Stimulated activated naive CD4-positive, alpha-beta T cell (primary cell): ENCODE results near the gene TENM3.

Experiments
- DNase-seq, 6 experiments: peaks; one replicate each; lab custom pipeline; 2025; lab: John Stamatoyannopoulos, UW

TENM3 gene

DNA sequence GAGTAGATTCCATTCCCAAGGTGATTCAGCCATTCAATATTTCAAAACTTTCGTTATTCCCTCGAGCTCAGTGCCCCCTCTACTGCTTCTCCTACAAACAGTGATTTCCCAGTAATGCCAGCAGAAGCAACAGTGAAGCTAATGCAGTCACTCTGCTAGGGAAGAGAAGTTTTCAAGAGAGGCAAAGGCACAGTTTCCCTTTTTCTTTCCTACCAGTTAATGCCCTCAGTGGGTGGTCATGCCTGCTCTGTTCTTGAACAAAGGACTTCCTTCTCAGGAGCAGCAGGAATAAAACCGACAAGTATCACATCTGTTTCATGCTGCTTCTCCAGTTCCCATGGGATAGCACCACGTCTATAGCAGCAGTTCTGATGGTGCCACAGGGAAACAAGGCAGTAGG, 317.2 kb downstream of the TENM3 start:
- no peak for DNase-seq

DNA sequence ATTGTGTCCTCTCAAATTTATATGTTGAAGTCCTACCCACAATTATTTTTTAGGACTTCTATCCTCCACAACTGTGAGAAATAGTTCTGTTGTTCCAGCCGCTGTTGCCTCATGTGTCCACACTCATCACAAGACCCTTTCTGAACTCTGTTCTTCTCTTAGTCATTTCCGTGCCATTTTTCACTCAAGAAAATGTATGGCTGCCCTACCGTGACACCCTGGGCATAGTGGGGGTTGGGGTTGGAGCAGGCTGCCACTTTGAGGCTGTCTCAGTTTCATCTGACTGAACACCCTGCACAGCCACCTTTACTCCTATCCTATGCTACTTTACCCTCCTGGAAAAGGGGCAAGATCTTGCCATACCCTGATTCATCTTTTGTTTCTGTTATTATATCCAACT, 319.1 kb downstream of the TENM3 start:
- no peak for DNase-seq

DNA sequence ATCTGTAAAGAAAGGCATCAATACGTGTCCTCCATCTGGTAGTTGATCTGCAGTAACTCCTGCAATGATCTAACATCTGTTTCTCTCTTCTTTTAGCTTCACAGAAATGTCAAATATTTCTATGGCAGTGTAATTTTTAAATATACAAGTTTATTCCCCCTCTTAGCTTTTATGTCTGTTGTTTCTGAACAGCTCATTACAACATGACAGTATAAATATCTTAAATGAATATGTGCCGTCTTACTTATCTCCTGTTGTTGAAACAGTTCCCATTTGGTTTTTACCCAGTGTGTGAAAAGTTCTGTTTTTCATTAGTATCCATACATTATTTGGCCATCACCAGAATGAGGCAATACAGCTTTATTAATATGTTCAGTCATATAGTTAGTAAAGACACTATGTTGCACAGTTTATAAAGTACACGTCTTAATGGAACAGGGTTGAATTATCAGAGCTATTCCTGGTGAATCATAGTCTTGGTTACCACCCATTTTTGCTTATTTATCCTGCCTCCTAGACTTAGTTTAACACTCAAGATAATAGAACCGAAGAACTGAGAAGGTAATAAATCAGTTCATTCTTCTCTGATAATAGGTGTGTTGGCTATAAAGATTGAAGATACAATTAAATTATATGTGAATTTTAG, 321.6 kb downstream of the TENM3 start:
- DNase-seq = no peak

DNA sequence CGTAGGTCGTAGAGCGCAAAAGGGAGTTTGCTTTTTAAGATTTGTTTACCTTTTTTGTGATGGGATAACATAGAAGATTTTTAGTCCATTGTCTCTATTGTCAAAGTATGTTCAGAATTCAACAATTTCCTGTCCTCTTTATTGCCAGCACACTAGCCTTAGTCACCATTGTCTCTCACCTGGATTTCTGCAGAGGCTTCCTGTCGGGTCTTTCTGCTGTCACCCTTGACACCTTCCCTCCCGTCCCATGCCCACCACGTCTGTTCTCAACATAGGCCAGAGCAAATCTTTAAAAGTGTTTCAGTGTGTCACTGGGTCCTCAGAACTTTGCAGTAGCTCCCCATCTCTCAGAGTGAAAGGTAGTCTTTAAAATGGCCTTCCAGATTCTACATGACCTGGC, 323.9 kb downstream of the TENM3 start:
- no peak for DNase-seq

DNA sequence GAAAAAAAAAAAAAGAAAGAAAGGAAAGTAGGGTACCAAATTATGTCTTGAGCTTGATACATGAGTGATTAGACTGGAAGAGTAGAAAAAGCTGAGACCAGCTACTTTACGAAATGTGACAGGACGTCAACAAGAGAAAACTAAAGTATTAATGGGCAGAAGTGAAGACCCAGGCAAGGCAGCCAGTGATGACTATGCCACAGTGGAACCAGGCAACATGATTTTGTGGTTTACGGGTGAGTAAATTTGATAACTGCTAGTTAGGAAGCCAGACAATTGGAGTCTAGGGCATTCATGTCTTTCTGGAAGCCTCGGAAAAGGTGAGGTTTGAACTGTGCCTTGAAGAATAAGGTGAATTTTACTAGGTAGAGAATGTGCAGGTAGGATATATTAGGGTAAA, 326.4 kb downstream of the TENM3 start:
- no peak for DNase-seq

DNA sequence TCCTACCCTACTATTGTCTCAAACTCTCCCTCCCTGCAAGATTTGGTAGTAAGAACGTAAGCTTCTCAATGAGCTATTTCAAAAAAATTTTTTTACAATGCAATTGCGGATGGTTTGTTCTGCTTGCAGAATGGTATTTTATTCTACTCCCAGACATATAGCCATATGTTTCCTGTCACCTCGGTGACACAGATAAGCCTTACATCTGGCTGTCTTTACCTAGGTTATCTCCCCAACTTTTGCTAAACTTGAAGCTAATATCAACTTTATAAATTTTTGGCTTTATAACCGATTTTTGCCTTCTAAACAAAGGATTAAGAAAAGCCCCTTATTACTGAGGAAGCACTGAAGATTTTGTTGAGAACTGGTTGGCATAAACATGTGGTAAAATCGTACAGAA, 331.5 kb downstream of the TENM3 start:
- no peak for DNase-seq

DNA sequence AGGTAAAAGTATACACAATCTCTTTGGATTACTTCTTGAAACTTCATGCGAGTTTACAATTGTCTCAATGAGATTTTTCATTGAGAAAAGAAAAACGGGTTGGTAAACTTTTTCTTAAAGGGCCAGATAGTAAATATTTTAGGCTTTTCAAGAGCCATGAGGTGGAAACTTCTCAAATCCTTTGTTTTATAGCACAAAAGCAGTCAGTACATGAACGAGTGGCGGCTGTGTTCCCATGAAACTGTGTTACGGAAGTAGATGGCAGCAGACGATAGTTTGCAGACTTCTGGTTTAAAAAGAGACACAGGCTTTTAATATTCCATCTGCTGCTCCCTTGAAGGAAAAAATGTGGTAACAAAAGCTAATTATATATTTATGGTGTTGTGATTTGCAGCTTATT, 332.0 kb downstream of the TENM3 start:
- no peak for DNase-seq

DNA sequence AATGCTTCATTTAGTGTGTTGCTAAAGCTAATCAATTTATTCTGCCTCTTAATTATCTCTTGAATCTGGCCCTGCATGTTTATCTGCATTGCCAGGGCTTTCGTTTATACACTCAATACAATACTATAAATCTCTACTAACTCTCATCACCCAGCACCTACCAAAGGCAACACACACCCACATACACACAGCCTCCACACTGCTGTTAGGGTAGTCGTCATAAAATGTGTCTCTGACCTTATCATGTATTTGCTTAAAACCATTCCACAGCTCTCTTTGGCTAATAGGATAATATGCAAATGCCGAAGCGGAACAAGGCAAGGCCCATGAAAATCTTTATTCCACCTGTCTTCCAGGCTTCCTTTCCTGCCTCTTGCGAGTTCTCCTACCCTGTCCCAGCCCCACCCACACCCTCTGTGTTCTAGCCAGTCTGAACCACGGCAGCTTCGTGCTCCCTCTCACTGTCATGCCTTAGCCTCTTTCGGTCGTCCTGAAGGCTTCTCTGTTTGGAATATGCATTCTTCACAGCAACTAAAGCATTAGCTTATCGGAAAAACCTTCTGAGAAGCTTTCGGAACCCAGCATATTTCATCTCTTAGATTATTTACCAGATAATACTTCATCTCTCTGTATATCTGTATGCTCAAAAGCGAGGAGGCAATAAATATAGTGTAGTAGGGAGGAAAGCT, 333.5 kb downstream of the TENM3 start:
- no peak for DNase-seq

DNA sequence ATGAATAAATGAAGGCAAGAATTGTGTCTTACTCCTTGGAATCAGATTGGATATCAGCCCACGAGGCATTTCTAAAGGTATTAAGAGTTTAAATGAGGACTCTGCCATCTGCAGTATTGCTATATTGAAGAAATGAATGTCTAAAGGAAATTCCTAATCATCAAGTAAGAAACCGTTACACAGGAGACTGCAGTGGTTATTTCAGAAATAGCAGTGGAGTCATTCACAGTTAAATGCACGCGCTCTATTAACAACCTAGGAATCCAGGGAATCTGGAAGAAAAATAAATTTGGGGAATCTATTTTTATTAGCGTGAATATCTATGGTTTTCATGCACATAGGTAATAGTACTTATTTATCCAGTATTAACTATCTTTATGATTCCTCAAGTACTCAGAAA, 334.2 kb downstream of the TENM3 start:
- no peak for DNase-seq

DNA sequence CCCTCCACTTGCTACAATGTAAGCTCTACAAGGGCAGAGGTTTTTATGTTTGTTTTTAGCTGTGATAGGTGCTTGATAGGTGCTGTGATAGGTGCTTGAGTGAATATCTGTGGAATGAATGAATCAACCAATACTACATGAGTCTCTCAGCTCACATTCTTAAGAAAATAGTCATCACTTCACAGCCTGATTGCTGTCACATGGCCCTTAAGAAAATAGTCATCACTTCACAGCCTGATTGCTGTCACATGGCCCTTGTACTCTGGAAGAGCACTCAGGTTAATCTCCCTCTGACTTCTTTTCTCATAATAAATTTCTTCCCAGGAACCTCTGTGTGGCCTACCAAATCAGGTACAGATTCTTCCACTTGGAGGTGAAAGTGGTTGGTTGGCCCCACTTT, 335.2 kb downstream of the TENM3 start:
- no peak for DNase-seq

DNA sequence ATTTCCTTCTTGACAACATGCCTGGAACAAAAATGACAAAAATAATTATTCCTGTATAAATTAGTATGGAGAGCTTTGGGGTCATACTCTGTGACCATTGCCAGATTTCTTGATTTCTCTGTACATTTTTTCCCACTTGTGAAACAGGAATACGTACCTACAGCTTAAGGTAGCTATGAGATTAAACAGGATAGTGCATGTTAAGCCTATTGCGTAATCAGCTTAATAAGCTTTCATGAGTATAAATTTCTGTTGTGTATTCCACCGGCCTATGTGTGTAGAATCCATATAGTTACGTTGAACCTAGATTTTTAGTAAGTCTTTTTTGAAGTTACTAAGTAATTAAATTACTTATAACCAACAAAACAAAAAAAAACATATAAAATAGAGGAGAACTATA, 339.0 kb downstream of the TENM3 start:
- no peak for DNase-seq

DNA sequence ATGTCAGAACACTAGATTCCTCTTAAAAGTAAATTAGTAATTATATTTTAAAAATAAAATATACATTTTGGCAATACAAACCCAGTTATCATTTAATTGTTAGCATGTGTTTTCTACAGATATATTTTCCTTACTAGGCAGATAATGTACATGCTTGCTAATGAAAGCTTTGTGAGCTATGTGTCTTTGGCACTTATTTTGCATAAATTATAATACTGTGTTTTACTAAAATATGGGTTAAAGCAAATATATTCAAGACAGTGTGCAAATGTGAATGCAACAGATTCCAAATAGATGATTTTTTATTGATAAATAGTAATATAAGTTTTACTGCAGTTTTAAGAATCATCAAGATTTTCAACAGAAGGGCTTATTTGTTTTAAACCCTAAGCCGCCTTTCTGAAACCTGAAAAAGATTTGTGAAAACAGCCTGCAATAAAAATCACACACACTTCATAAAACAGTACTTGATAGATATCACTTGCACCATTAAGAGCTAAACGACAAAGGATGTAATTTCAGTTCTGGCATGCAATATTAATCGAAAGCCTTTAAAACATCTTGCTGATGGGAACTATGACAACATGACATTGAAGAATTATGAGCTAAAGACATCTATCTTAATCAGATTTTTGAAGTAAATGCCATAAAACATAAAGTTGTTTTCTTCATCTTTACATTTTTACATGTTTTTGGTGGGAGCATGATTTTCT, 340.7 kb downstream of the TENM3 start:
- DNase-seq = no peak

DNA sequence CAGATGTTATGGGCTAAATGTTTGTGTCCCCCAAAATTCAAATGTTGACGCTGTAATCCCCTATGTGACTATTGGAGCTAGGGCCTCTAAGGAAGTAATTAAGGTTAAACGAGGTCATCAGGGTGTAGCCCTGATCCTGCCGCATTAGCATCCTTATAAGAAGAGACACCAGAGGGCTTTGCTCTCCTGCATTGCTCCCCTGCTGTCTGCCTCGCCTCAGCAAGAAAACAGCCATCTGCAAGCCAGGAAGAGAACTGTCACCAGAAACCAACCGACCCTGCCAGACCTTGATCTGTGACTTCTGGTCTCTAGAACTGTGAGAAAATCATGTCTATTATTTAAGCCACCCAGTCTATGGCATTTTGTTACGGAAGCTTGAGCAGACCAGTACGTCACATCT, 342.1 kb downstream of the TENM3 start:
- DNase-seq = no peak

DNA sequence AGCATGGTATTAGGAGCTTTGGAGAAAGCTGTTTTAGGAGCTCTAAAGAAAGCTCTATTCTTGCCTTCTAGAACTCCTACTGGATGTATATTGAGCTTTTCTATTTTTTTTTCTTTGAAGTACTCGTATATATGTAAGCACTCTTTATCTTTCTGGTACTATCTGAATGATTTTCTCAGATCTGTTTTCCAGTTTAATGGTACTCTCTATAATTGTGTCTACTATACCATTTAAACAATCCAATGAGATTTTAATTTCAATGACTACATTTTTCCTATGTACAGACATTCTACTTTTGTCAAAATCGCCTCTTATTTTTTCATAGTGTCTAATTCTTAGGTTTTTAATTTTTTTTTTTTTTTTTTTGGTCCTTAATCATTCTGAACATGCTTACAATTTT, 345.9 kb downstream of the TENM3 start:
- no peak for DNase-seq

DNA sequence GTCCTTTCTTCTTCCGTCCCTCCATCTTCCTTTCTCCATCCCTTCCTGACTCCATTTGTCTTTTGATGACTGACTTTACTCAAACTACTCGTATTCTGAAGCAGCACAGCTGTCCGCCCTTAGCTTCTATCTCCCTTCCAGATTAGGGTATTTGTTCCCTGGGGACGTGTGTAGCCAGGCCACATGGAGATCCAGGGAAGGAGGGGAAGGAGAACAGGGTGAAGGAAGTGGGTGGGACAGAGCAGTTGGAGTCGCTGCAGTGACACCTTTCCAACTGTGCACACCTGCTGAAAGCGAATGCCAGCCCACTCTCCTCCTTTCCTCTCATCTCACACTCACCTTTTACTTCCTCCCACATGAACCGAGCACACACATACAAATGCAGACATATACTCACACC, 350.2 kb downstream of the TENM3 start:
- no peak for DNase-seq

DNA sequence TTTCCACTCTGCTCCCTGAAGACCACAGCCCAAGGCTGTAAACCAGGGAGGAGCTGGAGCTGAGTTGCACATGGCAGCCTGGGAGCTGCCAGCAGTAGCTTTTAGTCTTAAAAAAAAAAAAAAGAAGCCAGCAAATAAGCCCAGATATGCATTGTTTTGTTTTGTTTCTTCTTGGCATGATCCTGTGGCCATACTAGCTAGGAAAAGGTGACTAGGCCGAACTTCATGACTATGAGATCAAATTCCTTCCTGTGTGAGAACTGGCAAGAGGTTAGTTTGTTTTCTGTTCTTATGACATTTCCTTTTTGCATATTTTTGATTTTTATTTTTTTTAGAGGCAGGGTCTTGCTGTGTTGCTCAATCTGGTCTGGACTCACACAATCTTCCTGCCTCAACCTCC, 350.7 kb downstream of the TENM3 start:
- DNase-seq = no peak

DNA sequence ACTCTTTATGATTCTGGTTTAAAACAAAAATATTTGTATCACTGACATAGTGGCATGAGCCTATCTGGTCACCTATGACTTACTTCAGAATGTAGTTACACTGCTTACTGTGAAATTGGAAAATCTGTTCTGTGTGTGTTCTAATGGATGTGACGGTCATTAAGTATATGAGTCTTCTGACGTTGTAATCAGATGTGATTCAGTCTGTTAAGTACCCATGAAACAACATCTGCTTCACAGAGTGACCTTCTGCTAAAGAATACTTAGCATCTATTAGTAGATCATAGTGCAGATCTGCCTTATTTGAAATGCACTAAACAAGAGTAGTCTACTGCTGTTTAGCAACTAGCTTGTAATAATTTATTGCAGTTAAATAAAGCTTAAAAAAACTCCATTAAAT, 356.9 kb downstream of the TENM3 start:
- DNase-seq = no peak

DNA sequence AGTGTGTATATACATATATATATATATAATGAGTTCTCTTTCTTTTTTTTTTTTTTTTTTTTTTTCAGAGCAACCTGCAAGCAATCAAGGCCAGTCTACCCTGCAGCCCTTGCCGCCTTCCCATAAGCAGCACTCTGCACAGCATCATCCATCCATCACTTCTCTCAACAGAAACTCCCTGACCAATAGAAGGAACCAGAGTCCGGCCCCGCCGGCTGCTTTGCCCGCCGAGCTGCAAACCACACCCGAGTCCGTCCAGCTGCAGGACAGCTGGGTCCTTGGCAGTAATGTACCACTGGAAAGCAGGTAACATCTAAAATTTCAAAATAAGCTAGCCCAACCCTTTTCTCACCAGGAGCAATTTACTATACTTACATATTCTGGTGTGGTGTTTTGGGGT, 357.7 kb downstream of the TENM3 start:
- no peak for DNase-seq

DNA sequence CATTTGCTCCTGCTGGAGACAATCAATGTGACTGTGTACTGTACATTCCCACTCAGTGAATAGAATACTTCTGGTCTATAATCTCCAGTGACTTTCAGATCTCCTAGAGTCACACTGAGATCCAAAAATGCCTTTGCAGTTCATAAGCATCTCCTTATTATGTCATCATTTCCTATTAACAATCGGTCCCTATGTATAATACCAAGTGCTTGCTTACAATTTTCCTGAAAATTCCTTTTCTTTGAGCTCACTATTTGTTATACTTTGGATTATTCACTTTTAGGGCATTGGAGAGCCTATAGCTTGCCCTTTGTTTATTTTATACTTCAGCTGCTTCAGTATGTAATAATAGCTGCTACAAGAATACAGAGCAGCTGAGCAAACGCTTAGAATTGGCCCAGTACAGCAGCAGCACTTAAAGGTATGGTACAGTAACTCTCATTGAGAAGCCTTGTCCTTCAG, 361.0 kb downstream of the TENM3 start:
- no peak for DNase-seq

DNA sequence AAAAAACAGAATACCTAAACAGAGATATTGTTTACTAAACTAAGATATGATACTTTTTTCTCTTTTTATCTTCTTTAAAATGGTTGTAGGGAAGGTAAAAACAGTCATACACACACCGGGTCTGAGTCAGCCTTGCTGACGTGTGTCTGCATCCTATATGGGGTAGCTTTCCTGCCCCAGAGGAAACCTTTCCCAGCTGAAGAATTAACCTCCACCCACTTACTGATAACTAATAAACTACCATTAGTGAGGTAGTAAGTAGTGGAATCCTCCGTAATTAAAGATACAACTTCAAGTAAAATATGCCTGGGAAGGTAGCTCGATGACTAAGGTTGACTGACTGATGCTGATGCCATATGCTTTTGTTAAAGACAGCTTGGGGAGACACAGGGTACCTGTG, 361.8 kb downstream of the TENM3 start:
- DNase-seq = no peak

DNA sequence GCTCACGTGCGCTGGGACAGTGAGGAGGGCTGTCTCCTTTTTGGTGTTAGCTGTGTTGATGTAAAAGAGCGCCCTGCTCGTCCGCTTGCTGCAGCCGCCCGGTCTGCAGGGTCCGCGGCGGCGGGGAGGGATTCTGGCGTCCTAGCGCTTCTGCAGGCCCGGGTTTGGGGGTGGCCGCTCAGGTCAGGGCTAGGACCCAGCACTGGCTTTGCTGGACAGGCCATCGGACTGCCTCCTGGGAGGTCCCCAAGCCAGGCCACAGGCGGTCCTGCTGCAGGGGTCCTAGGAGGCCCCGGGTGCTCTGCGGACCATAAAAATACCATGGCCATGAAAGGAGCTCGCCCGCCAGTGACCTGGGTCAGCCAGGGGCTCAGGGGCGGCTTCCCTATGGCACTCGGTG, 365.3 kb downstream of the TENM3 start:
- DNase-seq = no peak

DNA sequence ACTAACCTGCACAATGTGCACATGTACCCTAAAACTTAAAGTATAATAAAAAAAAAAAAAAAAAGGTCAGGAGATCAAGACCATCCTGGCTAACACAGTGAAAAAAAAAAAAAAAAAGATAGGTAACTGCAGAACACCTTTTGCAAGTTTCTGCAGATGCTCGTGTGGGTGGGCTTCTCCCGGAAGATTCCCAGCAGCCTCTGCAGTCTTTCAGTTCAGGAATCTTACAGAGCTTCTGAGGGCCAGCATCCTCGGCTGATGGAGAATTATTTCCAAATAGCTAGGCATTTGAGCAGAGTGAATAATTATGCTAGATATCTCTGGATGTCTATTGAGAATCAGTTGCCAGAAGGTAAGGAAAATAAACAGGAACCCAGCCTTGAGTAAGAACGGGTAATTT, 373.3 kb downstream of the TENM3 start:
- DNase-seq = no peak

DNA sequence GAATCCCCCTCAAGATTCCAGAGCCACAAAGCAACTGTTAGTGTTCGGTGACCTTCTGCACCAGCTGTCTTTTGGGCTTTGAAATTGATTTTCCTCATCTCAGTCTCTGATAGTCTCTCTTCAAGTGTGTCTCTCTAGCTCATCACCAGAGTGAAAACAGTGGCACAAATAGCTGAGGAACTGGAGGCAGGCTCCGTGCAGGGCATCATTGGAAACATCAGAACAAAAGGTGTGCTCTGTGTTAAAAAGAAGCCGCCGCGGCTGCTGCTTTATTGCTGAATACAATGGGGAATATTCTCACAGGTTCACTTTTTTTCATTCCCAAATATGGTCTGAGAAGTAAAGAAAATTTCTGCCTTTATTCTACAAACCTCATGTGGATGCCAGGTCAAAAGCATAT, 376.5 kb downstream of the TENM3 start:
- no peak for DNase-seq
